ENCODE results near the gene ATP2B2.

DNA sequence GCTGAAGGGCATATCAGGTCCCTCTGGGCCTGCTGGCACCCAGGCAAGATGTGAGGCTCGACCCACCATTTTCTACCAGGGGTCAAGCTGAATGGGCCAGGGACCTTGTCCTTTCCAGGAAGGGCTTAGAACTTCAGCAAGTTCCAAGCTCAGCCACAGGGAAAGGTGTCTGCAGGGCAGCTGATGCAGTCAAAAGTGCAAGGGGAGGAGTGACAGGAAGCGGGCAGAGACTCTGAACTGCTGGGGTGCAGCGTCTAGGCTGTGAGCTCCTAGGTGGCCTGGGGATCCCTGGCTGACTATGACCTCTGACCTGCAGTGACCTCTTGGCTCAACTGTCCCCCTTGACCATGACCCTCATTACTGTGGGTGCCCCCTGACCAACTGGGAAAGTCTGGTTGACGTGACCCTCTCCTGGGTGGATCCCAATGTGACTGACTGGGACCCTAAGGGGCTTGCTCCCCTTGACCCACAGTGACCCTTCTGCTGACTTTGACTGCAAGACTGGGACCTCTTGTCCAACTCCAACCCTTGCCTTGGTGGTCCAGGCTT, 170.1 kb downstream of the ATP2B2 start:
- TF ChIP-seq, protein P1, sequence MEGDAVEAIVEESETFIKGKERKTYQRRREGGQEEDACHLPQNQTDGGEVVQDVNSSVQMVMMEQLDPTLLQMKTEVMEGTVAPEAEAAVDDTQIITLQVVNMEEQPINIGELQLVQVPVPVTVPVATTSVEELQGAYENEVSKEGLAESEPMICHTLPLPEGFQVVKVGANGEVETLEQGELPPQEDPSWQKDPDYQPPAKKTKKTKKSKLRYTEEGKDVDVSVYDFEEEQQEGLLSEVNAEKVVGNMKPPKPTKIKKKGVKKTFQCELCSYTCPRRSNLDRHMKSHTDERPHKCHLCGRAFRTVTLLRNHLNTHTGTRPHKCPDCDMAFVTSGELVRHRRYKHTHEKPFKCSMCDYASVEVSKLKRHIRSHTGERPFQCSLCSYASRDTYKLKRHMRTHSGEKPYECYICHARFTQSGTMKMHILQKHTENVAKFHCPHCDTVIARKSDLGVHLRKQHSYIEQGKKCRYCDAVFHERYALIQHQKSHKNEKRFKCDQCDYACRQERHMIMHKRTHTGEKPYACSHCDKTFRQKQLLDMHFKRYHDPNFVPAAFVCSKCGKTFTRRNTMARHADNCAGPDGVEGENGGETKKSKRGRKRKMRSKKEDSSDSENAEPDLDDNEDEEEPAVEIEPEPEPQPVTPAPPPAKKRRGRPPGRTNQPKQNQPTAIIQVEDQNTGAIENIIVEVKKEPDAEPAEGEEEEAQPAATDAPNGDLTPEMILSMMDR (IDR thresholded peaks at IDR 0.05) = no peak
- TF ChIP-seq POLR2A (IDR thresholded peaks at IDR 0.05; ENCODE audit: low read length) = no peak
- TF ChIP-seq CBX2 (IDR thresholded peaks at IDR 0.05; ENCODE audit: borderline replicate concordance, low read depth) = no peak
